ENCODE results near the gene SLC22A16.
"Not testable (repeated sequence)": the region's sequence is repeated elsewhere in the genome, so short reads cannot be mapped to it uniquely, and the experiment has no call there.

The SLC22A16 gene

GRCh38 chr6:110512991-110513390 lies 36.6 kb upstream of the SLC22A16 start:
- no peak for TF ChIP-seq TAF1 (IDR thresholded peaks at IDR 0.05; ENCODE audit: borderline replicate concordance, low read depth, low read length)
- no peak for TF ChIP-seq POLR2A (IDR thresholded peaks at IDR 0.05; ENCODE audit: low read depth, low read length)
- no peak for TF ChIP-seq POLR2AphosphoS5 (IDR thresholded peaks at IDR 0.05; ENCODE audit: low read depth, low read length)
- no peak for DNase-seq (ENCODE audit: insufficient read length)
- no peak for FAIRE-seq

GRCh38 chr6:110512549-110512948 lies 36.1 kb upstream of the SLC22A16 start:
- DNase-seq (ENCODE audit: insufficient read length); FAIRE-seq: not testable (repeated sequence)

GRCh38 chr6:110511401-110511800 lies 35.0 kb upstream of the SLC22A16 start:
- TF ChIP-seq POLR2AphosphoS5 (IDR thresholded peaks at IDR 0.05; ENCODE audit: low read depth, low read length) (no peak), POLR2A (IDR thresholded peaks at IDR 0.05; ENCODE audit: low read depth, low read length) (no peak), TAF1 (IDR thresholded peaks at IDR 0.05; ENCODE audit: borderline replicate concordance, low read depth, low read length) (no peak)
- no peak for FAIRE-seq
- no peak for DNase-seq (ENCODE audit: insufficient read length)

- TF ChIP-seq POLR2A (IDR thresholded peaks at IDR 0.05; ENCODE audit: low read depth, low read length) (no peak), TAF1 (IDR thresholded peaks at IDR 0.05; ENCODE audit: borderline replicate concordance, low read depth, low read length) (no peak)
- FAIRE-seq (no peak), DNase-seq (ENCODE audit: insufficient read length) (no peak)
Measured at GRCh38 chr6:110509617-110510241, 33.3 kb upstream of the SLC22A16 start.

- not testable (repeated sequence) for DNase-seq (ENCODE audit: insufficient read length)
Measured at GRCh38 chr6:110504891-110505290, 28.5 kb upstream of the SLC22A16 start.

GRCh38 chr6:110495949-110496348 lies 19.5 kb upstream of the SLC22A16 start:
- TF ChIP-seq POLR2A (IDR thresholded peaks at IDR 0.05; ENCODE audit: low read depth, low read length) (no peak), POLR2AphosphoS5 (IDR thresholded peaks at IDR 0.05; ENCODE audit: low read depth, low read length) (no peak), TAF1 (IDR thresholded peaks at IDR 0.05; ENCODE audit: borderline replicate concordance, low read depth, low read length) (no peak)
- DNase-seq (ENCODE audit: insufficient read length) (no peak), FAIRE-seq (no peak)

More at GRCh38 chr6:110504891-110505290, 28.5 kb upstream of the SLC22A16 start:
- FAIRE-seq = not testable (repeated sequence)

- no peak for TF ChIP-seq POLR2AphosphoS5 (IDR thresholded peaks at IDR 0.05; ENCODE audit: low read depth, low read length)
- FAIRE-seq = no peak
- DNase-seq (ENCODE audit: insufficient read length) = no peak
Measured at GRCh38 chr6:110493253-110493800, 16.9 kb upstream of the SLC22A16 start.

- DNase-seq (ENCODE audit: insufficient read length) = no peak
- no peak for FAIRE-seq
- no peak for TF ChIP-seq POLR2A (IDR thresholded peaks at IDR 0.05; ENCODE audit: low read depth, low read length)
- TF ChIP-seq POLR2AphosphoS5 (IDR thresholded peaks at IDR 0.05; ENCODE audit: low read depth, low read length) = no peak
- TF ChIP-seq TAF1 (IDR thresholded peaks at IDR 0.05; ENCODE audit: borderline replicate concordance, low read depth, low read length) = no peak
Measured at GRCh38 chr6:110492584-110492983, 16.2 kb upstream of the SLC22A16 start.

- DNase-seq (ENCODE audit: insufficient read length) (no peak), FAIRE-seq (no peak)
- TF ChIP-seq POLR2AphosphoS5 (IDR thresholded peaks at IDR 0.05; ENCODE audit: low read depth, low read length) (no peak), TAF1 (IDR thresholded peaks at IDR 0.05; ENCODE audit: borderline replicate concordance, low read depth, low read length) (no peak), POLR2A (IDR thresholded peaks at IDR 0.05; ENCODE audit: low read depth, low read length) (no peak)
Measured at GRCh38 chr6:110491644-110492317, 15.4 kb upstream of the SLC22A16 start.

- TF ChIP-seq POLR2AphosphoS5 (IDR thresholded peaks at IDR 0.05; ENCODE audit: low read depth, low read length) = no peak
- TF ChIP-seq POLR2A (IDR thresholded peaks at IDR 0.05; ENCODE audit: low read depth, low read length) = no peak
- no peak for TF ChIP-seq TAF1 (IDR thresholded peaks at IDR 0.05; ENCODE audit: borderline replicate concordance, low read depth, low read length)
- no peak for DNase-seq (ENCODE audit: insufficient read length)
- no peak for FAIRE-seq
Measured at GRCh38 chr6:110491299-110491643, 14.9 kb upstream of the SLC22A16 start.

GRCh38 chr6:110490110-110490509 lies 13.7 kb upstream of the SLC22A16 start:
- TF ChIP-seq POLR2A (IDR thresholded peaks at IDR 0.05; ENCODE audit: low read depth, low read length) (no peak), TAF1 (IDR thresholded peaks at IDR 0.05; ENCODE audit: borderline replicate concordance, low read depth, low read length) (no peak), POLR2AphosphoS5 (IDR thresholded peaks at IDR 0.05; ENCODE audit: low read depth, low read length) (no peak)
- no peak for FAIRE-seq
- no peak for DNase-seq (ENCODE audit: insufficient read length)

- no peak for DNase-seq (ENCODE audit: insufficient read length)
- TF ChIP-seq POLR2A (IDR thresholded peaks at IDR 0.05; ENCODE audit: low read depth, low read length) = no peak
- TF ChIP-seq POLR2AphosphoS5 (IDR thresholded peaks at IDR 0.05; ENCODE audit: low read depth, low read length) = no peak
- TF ChIP-seq TAF1 (IDR thresholded peaks at IDR 0.05; ENCODE audit: borderline replicate concordance, low read depth, low read length) = no peak
- FAIRE-seq = no peak
Measured at GRCh38 chr6:110488606-110489190, 12.3 kb upstream of the SLC22A16 start.

- not testable (repeated sequence) for FAIRE-seq
Measured at GRCh38 chr6:110487968-110488381, 11.6 kb upstream of the SLC22A16 start.

More at GRCh38 chr6:110487968-110488381, 11.6 kb upstream of the SLC22A16 start:
- DNase-seq (ENCODE audit: insufficient read length) = not testable (repeated sequence)
